T-helper 2 cell treated with Interferon-gamma antibody and Interleukin-4, amounts not matched to agents 5 μg/mL and 100 μg/mL, for 36 hours (primary cell): ENCODE data around the gene GZMB.

ENCODE experiments used
- DNase-seq: peaks from one replicate; pipeline ENCODE4 v3.0.0; 2021; ENCODE audit warnings: low spot score
- H3K27ac Mint-ChIP-seq: one replicate; pipeline ENCODE4 v1.8.0; 2021; ENCODE audit warnings: mild to moderate bottlenecking, mixed read lengths
- H3K27me3 Mint-ChIP-seq: one replicate; pipeline ENCODE4 v1.8.0; 2021; ENCODE audit warnings: low read depth, mixed read lengths
- H3K36me3 Mint-ChIP-seq: one replicate; pipeline ENCODE4 v1.8.0; 2021; ENCODE audit warnings: low read depth, mixed read lengths
- H3K4me1 Mint-ChIP-seq: one replicate; pipeline ENCODE4 v1.8.0; 2021; ENCODE audit warnings: low read depth, mixed read lengths
- H3K4me3 Mint-ChIP-seq: one replicate; pipeline ENCODE4 v1.8.0; 2022; ENCODE audit warnings: mild to moderate bottlenecking, moderate library complexity, mixed read lengths
- H3K9me3 Mint-ChIP-seq: one replicate; pipeline ENCODE4 v1.8.0; 2021; ENCODE audit warnings: mixed read lengths

Gene GZMB

GRCh38 chr14:24634158-24634557 is at the start of gene GZMB:
Gene GZMB (minus strand): TSS chr14:24634190. CDS start chr14:24634160, 30 bp downstream.
- peak; percentile 89 for DNase-seq
- peaks cover 3% of the 10 kb centered on the region for H3K9me3 Mint-ChIP-seq
- peak within 1 kb of the TSS; percentile 80 for H3K27ac Mint-ChIP-seq
- peak within 1 kb of the TSS; percentile 76 for H3K4me3 Mint-ChIP-seq
- H3K36me3 Mint-ChIP-seq: peaks cover 22% of the 10 kb centered on the region
- peaks cover 54% of the 10 kb centered on the region for H3K4me1 Mint-ChIP-seq
- no peaks in the 10 kb centered on the region for H3K27me3 Mint-ChIP-seq

- peaks cover 5% of the 10 kb centered on the region for H3K36me3 Mint-ChIP-seq
- H3K27ac Mint-ChIP-seq: no peak overlapping the region
- peaks cover 46% of the 10 kb centered on the region for H3K4me1 Mint-ChIP-seq
- DNase-seq: no peak
- H3K4me3 Mint-ChIP-seq: no peak overlapping the region
- H3K27me3 Mint-ChIP-seq: no peaks in the 10 kb centered on the region
- H3K9me3 Mint-ChIP-seq: peaks cover 8% of the 10 kb centered on the region
Observed at GRCh38 chr14:24681056-24681455, 47.1 kb upstream of the GZMB start.

- no peak overlapping the region for H3K4me3 Mint-ChIP-seq
- DNase-seq: no peak
- H3K9me3 Mint-ChIP-seq: peaks cover 13% of the 10 kb centered on the region
- peaks cover 7% of the 10 kb centered on the region for H3K36me3 Mint-ChIP-seq
- no peaks in the 10 kb centered on the region for H3K27me3 Mint-ChIP-seq
- H3K4me1 Mint-ChIP-seq: peaks cover 49% of the 10 kb centered on the region
- H3K27ac Mint-ChIP-seq: no peak overlapping the region
Observed at GRCh38 chr14:24680516-24680915, 46.5 kb upstream of the GZMB start.

- peak overlapping the region; percentile 52 for H3K4me3 Mint-ChIP-seq
- H3K36me3 Mint-ChIP-seq: peaks cover 7% of the 10 kb centered on the region
- peak overlapping the region; percentile 56 for H3K27ac Mint-ChIP-seq
- DNase-seq: no peak
- peaks cover 16% of the 10 kb centered on the region for H3K9me3 Mint-ChIP-seq
- no peaks in the 10 kb centered on the region for H3K27me3 Mint-ChIP-seq
- H3K4me1 Mint-ChIP-seq: peaks cover 56% of the 10 kb centered on the region
Observed at GRCh38 chr14:24679248-24679961, 45.4 kb upstream of the GZMB start.

- H3K9me3 Mint-ChIP-seq: peaks cover 16% of the 10 kb centered on the region
- peak; percentile 77 for DNase-seq
- no peaks in the 10 kb centered on the region for H3K27me3 Mint-ChIP-seq
- peaks cover 7% of the 10 kb centered on the region for H3K36me3 Mint-ChIP-seq
- H3K27ac Mint-ChIP-seq: peak overlapping the region; percentile 80
- H3K4me1 Mint-ChIP-seq: peaks cover 60% of the 10 kb centered on the region
- peak overlapping the region; percentile 83 for H3K4me3 Mint-ChIP-seq
Observed at GRCh38 chr14:24678801-24679247, 44.8 kb upstream of the GZMB start.

GRCh38 chr14:24677956-24678355 is 44.0 kb upstream of the GZMB start:
- Mint-ChIP-seq H3K4me3 (no peak overlapping the region), H3K27me3 (no peaks in the 10 kb centered on the region), H3K36me3 (peaks cover 7% of the 10 kb centered on the region), H3K27ac (no peak overlapping the region), H3K4me1 (peaks cover 69% of the 10 kb centered on the region), H3K9me3 (peaks cover 16% of the 10 kb centered on the region)
- no peak for DNase-seq

- H3K9me3 Mint-ChIP-seq: peaks cover 20% of the 10 kb centered on the region
- no peaks in the 10 kb centered on the region for H3K27me3 Mint-ChIP-seq
- DNase-seq: peak; percentile 56
- peaks cover 18% of the 10 kb centered on the region for H3K36me3 Mint-ChIP-seq
- H3K27ac Mint-ChIP-seq: peak overlapping the region; percentile 96
- H3K4me1 Mint-ChIP-seq: peaks cover 82% of the 10 kb centered on the region
- H3K4me3 Mint-ChIP-seq: peak overlapping the region; percentile 91
Observed at GRCh38 chr14:24674204-24674970, 40.4 kb upstream of the GZMB start.

GRCh38 chr14:24673534-24674203 is 39.7 kb upstream of the GZMB start:
- H3K9me3 Mint-ChIP-seq: peaks cover 23% of the 10 kb centered on the region
- H3K36me3 Mint-ChIP-seq: peaks cover 16% of the 10 kb centered on the region
- DNase-seq: peak; percentile 86
- peak overlapping the region; percentile 91 for H3K4me3 Mint-ChIP-seq
- H3K4me1 Mint-ChIP-seq: peaks cover 80% of the 10 kb centered on the region
- peak overlapping the region; percentile 96 for H3K27ac Mint-ChIP-seq
- no peaks in the 10 kb centered on the region for H3K27me3 Mint-ChIP-seq

GRCh38 chr14:24673059-24673458 is 39.1 kb upstream of the GZMB start:
- no peak for DNase-seq
- peaks cover 18% of the 10 kb centered on the region for H3K36me3 Mint-ChIP-seq
- H3K27ac Mint-ChIP-seq: peak overlapping the region; percentile 96
- H3K9me3 Mint-ChIP-seq: peaks cover 25% of the 10 kb centered on the region
- no peaks in the 10 kb centered on the region for H3K27me3 Mint-ChIP-seq
- peak overlapping the region; percentile 91 for H3K4me3 Mint-ChIP-seq
- peaks cover 79% of the 10 kb centered on the region for H3K4me1 Mint-ChIP-seq

- Mint-ChIP-seq H3K27ac (peak overlapping the region; percentile 62), H3K4me3 (peak overlapping the region; percentile 25), H3K36me3 (peaks cover 22% of the 10 kb centered on the region), H3K9me3 (peaks cover 20% of the 10 kb centered on the region), H3K27me3 (no peaks in the 10 kb centered on the region), H3K4me1 (peaks cover 82% of the 10 kb centered on the region)
- peak; percentile 48 for DNase-seq
Observed at GRCh38 chr14:24670594-24670993, 36.6 kb upstream of the GZMB start.

GRCh38 chr14:24669651-24670050 is 35.7 kb upstream of the GZMB start:
- Mint-ChIP-seq H3K9me3 (peaks cover 16% of the 10 kb centered on the region), H3K27ac (no peak overlapping the region)

GRCh38 chr14:24665440-24665991 is 31.5 kb upstream of the GZMB start:
- Mint-ChIP-seq H3K9me3 (peaks cover 16% of the 10 kb centered on the region), H3K4me3 (peak overlapping the region; percentile 78), H3K27ac (peak overlapping the region; percentile 79), H3K36me3 (peaks cover 18% of the 10 kb centered on the region), H3K27me3 (no peaks in the 10 kb centered on the region), H3K4me1 (peaks cover 85% of the 10 kb centered on the region)
- peak; percentile 80 for DNase-seq

More at GRCh38 chr14:24669651-24670050, 35.7 kb upstream of the GZMB start:
- no peak overlapping the region for H3K4me3 Mint-ChIP-seq
- H3K27me3 Mint-ChIP-seq: no peaks in the 10 kb centered on the region
- no peak for DNase-seq
- peaks cover 22% of the 10 kb centered on the region for H3K36me3 Mint-ChIP-seq
- H3K4me1 Mint-ChIP-seq: peaks cover 82% of the 10 kb centered on the region

- H3K4me3 Mint-ChIP-seq: peak overlapping the region; percentile 78
- H3K4me1 Mint-ChIP-seq: peaks cover 86% of the 10 kb centered on the region
- peak overlapping the region; percentile 79 for H3K27ac Mint-ChIP-seq
Observed at GRCh38 chr14:24664366-24664765, 30.4 kb upstream of the GZMB start.

More at GRCh38 chr14:24664366-24664765, 30.4 kb upstream of the GZMB start:
- Mint-ChIP-seq H3K9me3 (peaks cover 12% of the 10 kb centered on the region), H3K27me3 (no peaks in the 10 kb centered on the region), H3K36me3 (peaks cover 16% of the 10 kb centered on the region)
- DNase-seq: no peak
